MM.1S (cell line): ENCODE measurements around the gene CELF3.

Source experiments
- CTCF ChIP-seq: fragments of 300-600 bp; sonication (generic); IDR thresholded peaks from 2 replicates; pipeline ENCODE4 v1.5.1; 2016; ENCODE audit warnings: antibody characterized with exemption, low read length, mixed read lengths
- EZH2 ChIP-seq: fragments of 300-600 bp; sonication (generic); optimal IDR thresholded peaks from 2 replicates; pipeline ENCODE3; 2017; ENCODE audit warnings: low read depth, mild to moderate bottlenecking, antibody characterized with exemption, low read length, mixed read lengths

DNA sequence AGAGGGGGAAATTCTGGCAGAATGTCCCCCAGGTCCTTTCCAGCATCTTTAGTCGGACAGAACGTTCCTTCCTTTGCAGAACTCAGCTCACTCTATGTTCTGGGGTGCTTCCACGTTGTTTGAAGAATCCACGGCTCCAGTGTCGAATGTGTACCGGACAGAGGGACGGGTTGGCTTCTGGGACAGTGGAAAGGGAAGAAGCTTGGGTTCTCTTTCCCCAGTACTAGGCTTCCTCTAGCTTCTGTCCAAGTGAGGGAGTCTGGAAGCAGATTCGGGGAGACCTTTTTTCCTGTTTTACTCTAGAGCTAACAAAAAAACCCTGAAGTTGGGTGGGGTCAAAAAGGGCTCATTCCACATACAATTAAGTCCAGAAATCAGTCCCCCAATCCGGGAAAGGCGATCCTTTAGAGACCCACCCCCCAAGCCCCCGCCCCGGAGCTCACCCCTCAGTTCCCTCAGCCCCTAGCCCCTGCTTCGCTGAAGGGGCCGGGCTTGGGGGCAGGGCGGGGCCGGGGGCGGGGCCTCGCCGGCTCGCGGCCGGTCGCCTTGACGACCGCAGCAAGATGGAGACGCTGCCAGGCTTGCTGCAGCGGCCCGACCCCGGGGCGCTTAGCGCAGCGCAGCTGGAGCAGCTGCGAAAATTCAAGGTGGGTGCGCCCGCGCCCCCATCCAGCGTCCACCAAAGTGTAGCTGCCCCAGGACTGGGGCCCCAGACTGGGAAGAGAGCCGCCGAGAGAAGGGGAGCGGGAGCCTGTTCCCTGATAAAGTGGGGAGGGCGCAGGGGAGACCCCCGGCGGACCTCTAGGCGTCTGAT, 4.6 kb upstream of the CELF3 start, which contains the start of gene RIIAD1:
- TF ChIP-seq CTCF (no peak), EZH2 (no peak)
